Gastroesophageal sphincter (tissue), 4 donors: ENCODE results near the gene TTC8. TPM values are rescaled to one million over a fixed set of nuclear protein-coding genes. Genes with fewer than 3 reads are reported as not detected.

Experiments
- ATAC-seq: fragments of 150-250 bp; one replicate; pipeline ENCODE4 v1.9.1; 2016; ENCODE audit warnings: mild to moderate bottlenecking, moderate library complexity
- H3K27ac ChIP-seq, 4 donors: fragments of 200-600 bp; sonication (generic) in 3 of 4; 1 replicate in 3 of 4; 2 replicates in 1 of 4; pipeline ENCODE4 v1.5.1; 2016 to 2019
- H3K27me3 ChIP-seq: fragments of 200-600 bp; sonication (generic); one replicate; pipeline ENCODE4 v1.5.1; 2019
- H3K36me3 ChIP-seq, 2 donors: fragments of 200-600 bp; sonication (generic); one replicate each; pipeline ENCODE4 v1.5.1; 2019; ENCODE audit warnings: control low read depth in 1 of 2
- H3K4me1 ChIP-seq, 3 donors: fragments of 200-600 bp; sonication (generic); 1 replicate in 2 of 3; 2 replicates in 1 of 3; pipeline ENCODE4 v1.5.1; 2016 to 2019; ENCODE audit warnings: control low read depth in 2 of 3
- H3K4me3 ChIP-seq, 2 donors: fragments of 200-600 bp; sonication (generic); one replicate each; pipeline ENCODE4 v1.5.1; 2019; ENCODE audit warnings: mild to moderate bottlenecking in 1 of 2, moderate library complexity in 1 of 2
- H3K9me3 ChIP-seq, 3 donors: fragments of 200-600 bp; sonication (generic); one replicate each; pipeline ENCODE4 v1.5.1; 2017 to 2019; ENCODE audit warnings: control low read depth in 2 of 3
- EP300 ChIP-seq: sonication (generic); formaldehyde crosslinking; IDR thresholded peaks from one replicate; pipeline ENCODE4 v1.6.1; 2017; ENCODE audit warnings: antibody characterized with exemption, mild to moderate bottlenecking
- POLR2A ChIP-seq, 2 donors: fragments of 450-650 bp; IDR thresholded peaks; one replicate each; pipeline ENCODE4 v1.6.1; 2017; ENCODE audit warnings: antibody characterized with exemption in 2 of 2, mild to moderate bottlenecking in 2 of 2, moderate library complexity in 1 of 2
- POLR2AphosphoS5 ChIP-seq: sonication (generic); formaldehyde crosslinking; IDR thresholded peaks from one replicate; pipeline ENCODE4 v1.6.1; 2017; ENCODE audit warnings: antibody characterized with exemption
- WGBS, 2 donors: methylation state at CpG; one replicate each; pipeline ENCODE4 v1.1.5; 2018; ENCODE audit warnings: low coverage in 1 of 2; 5-methylcytosine and 5-hydroxymethylcytosine counted together
- total RNA-seq, 4 donors: library from RNA; depleted of rRNA; stranded (reverse); fragments of >200 nt; gene quantifications; one replicate each; pipeline ENCODE4 v1.1.0, GENCODE V29; 2016
- TF ChIP-seq, protein P1 (sequence below), 4 experiments: fragments of 200-600 bp in 2 of 4; fragments of 450-650 bp in 2 of 4; sonication (generic) in 1 of 4; IDR thresholded peaks; one replicate each; pipeline ENCODE4 v1.5.1; 2017 to 2019; ENCODE audit warnings: antibody characterized with exemption in 4 of 4, mild to moderate bottlenecking in 2 of 4, moderate library complexity in 2 of 4

TTC8 gene
- total RNA-seq, 4 donors from 2014 or later, result 17.0 to 35.3 (median 24.8) TPM

DNA sequence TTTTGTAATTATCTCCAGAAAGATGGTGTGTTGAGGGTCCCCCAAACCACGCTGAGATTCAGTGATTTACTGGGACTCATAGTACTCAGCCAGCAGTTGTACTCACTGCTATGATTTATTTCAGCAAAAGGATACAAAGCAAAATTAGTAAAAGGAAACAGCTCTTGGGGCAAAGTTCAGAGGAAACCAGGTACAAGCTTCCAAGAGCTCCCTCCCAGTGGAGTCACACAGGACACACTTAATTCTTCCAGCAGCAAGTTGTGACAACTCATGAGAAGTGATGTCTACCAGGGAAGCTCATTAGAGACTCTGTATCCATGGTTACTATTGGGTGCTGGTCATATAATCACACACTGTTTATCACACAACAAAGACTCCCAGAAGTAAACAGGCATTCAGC lies 38.7 kb downstream of the TTC8 start:
- Histone ChIP-seq H3K9me3 (no peaks in the 10 kb centered on the region), H3K4me3 (no peak overlapping the region), H3K27ac (no peak overlapping the region), H3K36me3 (peaks cover 0 to 43% of the 10 kb centered on the region in 2 donors), H3K4me1 (peaks cover 0 to 13% (median 0%) of the 10 kb centered on the region in 3 donors), H3K27me3 (no peaks in the 10 kb centered on the region)
- WGBS, 2 donors, result 100% methylated on average over 1 of the region's 1 CpG
- no peak for ATAC-seq
- TF ChIP-seq POLR2A (IDR thresholded peaks at IDR 0.05) (no peak), EP300 (no peak), POLR2AphosphoS5 (no peak)
- TF ChIP-seq, protein P1, sequence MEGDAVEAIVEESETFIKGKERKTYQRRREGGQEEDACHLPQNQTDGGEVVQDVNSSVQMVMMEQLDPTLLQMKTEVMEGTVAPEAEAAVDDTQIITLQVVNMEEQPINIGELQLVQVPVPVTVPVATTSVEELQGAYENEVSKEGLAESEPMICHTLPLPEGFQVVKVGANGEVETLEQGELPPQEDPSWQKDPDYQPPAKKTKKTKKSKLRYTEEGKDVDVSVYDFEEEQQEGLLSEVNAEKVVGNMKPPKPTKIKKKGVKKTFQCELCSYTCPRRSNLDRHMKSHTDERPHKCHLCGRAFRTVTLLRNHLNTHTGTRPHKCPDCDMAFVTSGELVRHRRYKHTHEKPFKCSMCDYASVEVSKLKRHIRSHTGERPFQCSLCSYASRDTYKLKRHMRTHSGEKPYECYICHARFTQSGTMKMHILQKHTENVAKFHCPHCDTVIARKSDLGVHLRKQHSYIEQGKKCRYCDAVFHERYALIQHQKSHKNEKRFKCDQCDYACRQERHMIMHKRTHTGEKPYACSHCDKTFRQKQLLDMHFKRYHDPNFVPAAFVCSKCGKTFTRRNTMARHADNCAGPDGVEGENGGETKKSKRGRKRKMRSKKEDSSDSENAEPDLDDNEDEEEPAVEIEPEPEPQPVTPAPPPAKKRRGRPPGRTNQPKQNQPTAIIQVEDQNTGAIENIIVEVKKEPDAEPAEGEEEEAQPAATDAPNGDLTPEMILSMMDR (IDR thresholded peaks at IDR 0.05), result no peak

DNA sequence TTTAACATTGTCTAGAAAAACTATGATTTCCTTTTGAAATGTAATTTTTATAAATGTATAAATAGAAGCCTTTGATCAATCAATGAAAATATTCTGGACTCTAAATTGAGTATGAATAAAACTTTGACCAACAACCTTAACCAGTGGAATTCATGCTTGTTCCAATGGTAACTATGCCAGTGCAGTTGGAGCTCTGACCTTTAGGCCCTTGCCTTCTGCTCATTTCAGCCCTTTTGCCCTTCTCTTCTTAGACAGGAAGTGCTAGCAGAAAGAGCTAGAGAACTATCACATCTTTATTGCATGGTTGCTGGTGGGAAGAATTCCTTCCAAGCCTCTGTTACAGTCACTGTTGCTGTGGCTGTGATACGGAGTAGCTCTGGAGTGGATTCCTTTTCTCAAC lies 39.7 kb downstream of the TTC8 start:
- no peaks in the 10 kb centered on the region for H3K27me3 ChIP-seq
- 71% methylated on average over 1 of the region's 1 CpG; no CpG with 5 or more reads in 1 of the 2 donors for WGBS, 2 donors
- no peak for ATAC-seq
- peaks cover 0 to 32% of the 10 kb centered on the region in 2 donors for H3K36me3 ChIP-seq
- peaks cover 0 to 13% (median 0%) of the 10 kb centered on the region in 3 donors for H3K4me1 ChIP-seq
- H3K27ac ChIP-seq, result no peak overlapping the region
- no peaks in the 10 kb centered on the region for H3K9me3 ChIP-seq
- TF ChIP-seq POLR2AphosphoS5 (no peak), POLR2A (IDR thresholded peaks at IDR 0.05) (no peak), EP300 (no peak)
- TF ChIP-seq, protein P1 (IDR thresholded peaks at IDR 0.05), result no peak
- no peak overlapping the region for H3K4me3 ChIP-seq

DNA sequence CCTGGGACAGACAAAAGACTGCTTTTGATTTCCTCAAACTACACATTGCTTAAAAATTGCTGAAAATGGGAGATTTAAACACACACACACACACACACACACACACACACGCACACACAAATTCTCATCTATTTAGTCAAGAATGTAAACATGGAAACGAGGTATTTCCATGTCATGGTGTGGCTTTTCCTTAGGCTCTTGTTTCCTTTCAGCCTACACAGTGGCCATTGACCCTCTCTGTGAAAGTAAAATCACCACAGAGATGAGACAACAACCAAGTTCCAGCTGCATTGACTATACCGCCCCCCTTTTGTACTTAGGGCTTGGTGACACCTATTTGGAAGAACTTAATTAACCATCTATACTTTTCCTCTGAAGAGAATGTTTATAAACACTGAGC lies 41.9 kb downstream of the TTC8 start:
- Histone ChIP-seq H3K9me3 (no peaks in the 10 kb centered on the region), H3K4me1 (peaks cover 0 to 13% (median 0%) of the 10 kb centered on the region in 3 donors), H3K27ac (no peak overlapping the region), H3K36me3 (peaks cover 0 to 40% of the 10 kb centered on the region in 2 donors), H3K4me3 (no peak overlapping the region), H3K27me3 (no peaks in the 10 kb centered on the region)
- WGBS, 2 donors, result 66 to 73% methylated on average over 3 of the region's 3 CpGs
- no peak for TF ChIP-seq EP300
- no peak for TF ChIP-seq POLR2AphosphoS5
- TF ChIP-seq, protein P1 (IDR thresholded peaks at IDR 0.05), result no peak
- TF ChIP-seq POLR2A (IDR thresholded peaks at IDR 0.05), result no peak
- no peak for ATAC-seq

DNA sequence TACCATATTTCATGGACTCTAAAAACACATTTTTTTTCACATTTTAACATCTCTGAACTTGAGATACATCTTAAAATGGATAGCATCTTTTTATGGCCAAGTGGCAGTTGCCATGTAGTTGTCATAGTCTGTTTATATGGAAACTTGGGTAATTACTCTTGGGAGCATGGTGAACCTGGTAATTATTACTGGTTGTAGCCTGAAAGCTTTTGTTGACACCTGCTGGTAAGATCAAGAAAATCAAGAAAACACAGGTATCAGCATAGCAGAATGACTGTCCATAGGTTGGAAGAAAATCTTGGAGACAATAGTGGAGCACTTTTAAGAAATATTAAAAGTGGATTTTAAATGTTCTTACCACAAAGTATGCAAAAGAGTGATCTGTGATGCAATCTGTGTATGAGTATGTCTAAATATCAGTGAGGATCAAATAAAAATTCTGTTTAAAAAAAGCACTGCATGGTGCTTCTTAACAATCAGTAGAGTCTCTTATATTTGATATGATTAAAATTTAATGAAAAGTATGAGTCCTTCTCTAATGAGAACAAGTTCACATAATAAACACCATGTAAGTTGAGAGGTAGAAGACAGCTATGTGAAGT lies 44.2 kb downstream of the TTC8 start:
- Histone ChIP-seq H3K27ac (no peak overlapping the region), H3K4me1 (peaks cover 0 to 13% (median 0%) of the 10 kb centered on the region in 3 donors), H3K4me3 (no peak overlapping the region), H3K27me3 (no peaks in the 10 kb centered on the region), H3K36me3 (peaks cover 4 to 44% of the 10 kb centered on the region in 2 donors), H3K9me3 (no peaks in the 10 kb centered on the region)
- no peak for ATAC-seq
- TF ChIP-seq, protein P1 (IDR thresholded peaks at IDR 0.05), result peak; percentile 41 to 62 (median 54)
- no peak for TF ChIP-seq POLR2AphosphoS5

DNA sequence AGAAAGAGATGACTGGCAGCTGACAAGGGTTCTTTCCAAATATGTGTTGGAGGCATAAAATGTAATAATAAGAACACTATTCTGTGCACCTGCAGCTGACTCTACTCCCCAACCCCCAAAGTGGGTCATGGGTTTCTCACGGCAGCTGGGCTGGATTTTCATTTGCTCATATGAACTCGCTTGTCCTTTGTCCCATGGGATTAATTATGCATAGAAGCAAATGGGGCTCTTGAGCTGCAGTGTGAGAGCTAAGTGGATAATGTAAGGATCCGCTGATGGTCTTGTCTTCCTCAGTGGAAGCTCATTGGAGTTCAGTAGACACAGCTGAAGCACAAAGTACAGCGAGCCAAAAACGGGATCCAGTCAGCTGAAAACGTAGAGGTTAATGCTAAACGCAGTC lies 46.3 kb downstream of the TTC8 start:
- Histone ChIP-seq H3K36me3 (peaks cover 4 to 47% of the 10 kb centered on the region in 2 donors), H3K4me1 (no peaks in the 10 kb centered on the region), H3K27me3 (no peaks in the 10 kb centered on the region), H3K27ac (no peak overlapping the region), H3K9me3 (no peaks in the 10 kb centered on the region), H3K4me3 (no peak overlapping the region)
- WGBS, 2 donors, result 78 to 94% methylated on average over 4 to 7 of the region's 7 CpGs
- no peak for TF ChIP-seq EP300
- no peak for TF ChIP-seq POLR2A (IDR thresholded peaks at IDR 0.05)
- TF ChIP-seq, protein P1 (IDR thresholded peaks at IDR 0.05), result no peak
- TF ChIP-seq POLR2AphosphoS5, result no peak
- no peak for ATAC-seq
